GM18951 (cell line): ENCODE results near the gene APOL2.
"Not testable (repeated sequence)": the region's sequence is repeated elsewhere in the genome, so short reads cannot be mapped to it uniquely, and the experiment has no call there.

Experiments
- POLR2A ChIP-seq: IDR thresholded peaks from 4 replicates; pipeline ENCODE4 v1.6.1; 2011; ENCODE audit warnings: mild to moderate bottlenecking; ENCODE audit not compliant: insufficient read length, insufficient read depth; ENCODE audit errors: extremely low read depth
- in situ Hi-C: fragments of 300-500 bp; cut with MboI; formaldehyde crosslinking; loops from one replicate; pipeline ENCODE4 v1.12.0; 2022; ENCODE audit warnings: low sequenced_read_pairs, mixed read lengths, inconsistent platforms; ENCODE audit not compliant: unreplicated experiment

Gene APOL2

DNA sequence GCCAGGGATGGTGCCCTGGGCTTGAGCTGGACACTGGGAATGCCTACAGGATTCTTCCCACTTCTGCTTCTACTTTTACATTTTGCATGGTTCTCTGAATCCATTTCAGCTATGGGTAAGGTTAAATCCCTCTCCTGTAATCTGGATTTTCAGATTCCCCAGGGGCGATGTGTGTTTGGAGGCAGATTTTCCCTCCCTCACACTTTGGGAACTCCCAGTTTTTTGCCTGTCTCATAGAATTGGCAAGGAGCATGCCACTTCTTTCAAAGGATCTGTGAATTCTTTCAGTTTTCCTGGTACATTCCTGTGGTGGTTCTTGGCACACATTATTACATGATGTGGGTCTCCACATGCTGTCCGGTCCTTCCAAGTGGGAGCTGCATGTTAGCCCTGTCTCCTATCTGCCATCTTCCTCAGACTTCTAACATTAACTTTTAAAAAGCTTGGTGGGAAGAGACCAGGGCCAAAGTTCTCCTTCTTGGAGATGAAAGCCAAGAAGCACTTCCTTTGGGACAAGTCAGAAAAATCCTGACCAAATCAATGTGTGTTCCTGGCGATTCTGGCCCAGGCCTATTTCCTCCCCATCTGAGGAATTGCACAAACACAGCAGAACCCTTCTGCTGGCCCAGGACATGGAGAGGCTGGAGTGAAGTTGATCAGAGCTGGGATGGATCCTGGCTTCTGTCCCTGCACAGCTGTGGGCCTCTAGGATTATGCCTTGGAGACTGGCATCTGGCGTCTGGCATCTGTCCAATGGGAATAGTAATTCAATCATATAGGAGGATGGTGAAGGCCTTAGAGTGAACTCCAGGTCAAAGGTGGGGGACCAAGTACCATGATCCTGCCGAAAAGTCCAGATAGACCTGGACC is 5.4 kb upstream of the APOL2 start:
- TF ChIP-seq POLR2A = no peak
- in situ Hi-C loops = no loop called here

DNA sequence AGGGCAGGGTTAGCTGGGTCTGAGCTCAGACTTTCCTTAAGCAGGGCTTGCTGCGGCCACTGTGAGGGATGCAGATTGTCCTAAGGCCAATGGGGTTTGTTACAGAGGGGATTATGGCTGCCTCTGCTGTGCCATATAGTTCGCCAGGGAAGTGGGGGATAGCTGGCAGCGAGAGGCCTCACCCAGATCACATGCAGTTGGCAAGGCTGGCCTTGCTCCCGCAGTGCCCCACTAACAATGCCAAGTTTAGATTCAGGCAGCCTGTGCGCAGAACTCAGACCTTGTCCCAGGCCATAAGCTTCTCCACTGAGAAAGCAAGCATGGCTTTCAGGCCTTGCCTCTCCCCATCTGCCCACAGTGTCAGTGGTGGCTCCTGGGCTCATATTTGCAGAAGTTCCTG is 4.7 kb upstream of the APOL2 start:
- no peak for TF ChIP-seq POLR2A
- in situ Hi-C loops = no loop called here

DNA sequence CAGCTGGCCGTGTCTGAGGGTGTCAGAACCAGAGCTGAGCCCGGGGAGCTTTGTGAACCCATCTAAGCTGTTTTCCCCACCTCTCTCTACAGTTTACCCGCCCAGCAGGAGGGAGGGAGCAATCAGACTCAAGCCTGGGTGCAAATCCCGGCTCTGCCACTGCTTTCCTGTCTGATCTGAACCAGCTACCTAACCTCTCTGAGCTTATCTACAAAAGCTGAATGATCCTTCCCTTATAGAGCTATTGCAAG is 252 bp downstream of the APOL2 start:
- in situ Hi-C loops = no loop called here
- no peak for TF ChIP-seq POLR2A

DNA sequence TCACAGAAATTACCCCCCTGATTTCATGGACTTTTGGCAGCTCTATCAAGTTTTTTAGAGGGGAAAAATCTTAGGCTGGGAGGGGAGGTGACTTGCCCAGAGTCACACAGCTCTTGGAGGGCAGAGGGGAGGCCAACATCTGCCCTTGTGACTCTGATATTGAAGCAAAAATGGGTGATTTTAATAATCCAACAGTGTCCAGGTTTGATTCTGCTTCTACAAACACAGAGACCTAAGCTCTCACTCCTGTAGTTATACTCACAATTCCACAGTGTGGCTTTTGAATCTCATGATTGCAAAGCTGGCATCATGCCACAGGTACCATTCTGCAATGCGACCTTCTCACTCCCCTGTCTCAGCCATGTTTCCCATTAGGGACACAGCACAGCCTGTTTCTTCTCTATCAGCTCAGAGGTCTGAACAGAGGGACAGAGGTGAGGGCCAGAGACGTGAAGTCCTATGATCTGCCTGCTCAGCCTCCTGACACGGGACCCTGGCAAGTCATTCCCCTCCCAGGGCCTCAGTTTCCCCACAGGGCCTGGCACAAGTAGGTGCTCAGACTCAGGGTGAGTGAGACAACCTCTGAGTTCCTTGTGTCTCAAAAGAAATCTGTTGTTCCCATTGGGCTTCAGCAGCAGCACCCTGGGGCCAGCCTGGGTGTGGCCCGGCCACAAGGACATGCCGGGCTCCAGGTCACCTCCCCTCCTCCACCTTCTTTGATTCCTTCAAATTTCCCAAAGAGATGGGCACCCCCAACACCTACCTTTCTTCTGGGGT is 766 bp downstream of the APOL2 start:
- no peak for TF ChIP-seq POLR2A
- in situ Hi-C loops = no loop called here

DNA sequence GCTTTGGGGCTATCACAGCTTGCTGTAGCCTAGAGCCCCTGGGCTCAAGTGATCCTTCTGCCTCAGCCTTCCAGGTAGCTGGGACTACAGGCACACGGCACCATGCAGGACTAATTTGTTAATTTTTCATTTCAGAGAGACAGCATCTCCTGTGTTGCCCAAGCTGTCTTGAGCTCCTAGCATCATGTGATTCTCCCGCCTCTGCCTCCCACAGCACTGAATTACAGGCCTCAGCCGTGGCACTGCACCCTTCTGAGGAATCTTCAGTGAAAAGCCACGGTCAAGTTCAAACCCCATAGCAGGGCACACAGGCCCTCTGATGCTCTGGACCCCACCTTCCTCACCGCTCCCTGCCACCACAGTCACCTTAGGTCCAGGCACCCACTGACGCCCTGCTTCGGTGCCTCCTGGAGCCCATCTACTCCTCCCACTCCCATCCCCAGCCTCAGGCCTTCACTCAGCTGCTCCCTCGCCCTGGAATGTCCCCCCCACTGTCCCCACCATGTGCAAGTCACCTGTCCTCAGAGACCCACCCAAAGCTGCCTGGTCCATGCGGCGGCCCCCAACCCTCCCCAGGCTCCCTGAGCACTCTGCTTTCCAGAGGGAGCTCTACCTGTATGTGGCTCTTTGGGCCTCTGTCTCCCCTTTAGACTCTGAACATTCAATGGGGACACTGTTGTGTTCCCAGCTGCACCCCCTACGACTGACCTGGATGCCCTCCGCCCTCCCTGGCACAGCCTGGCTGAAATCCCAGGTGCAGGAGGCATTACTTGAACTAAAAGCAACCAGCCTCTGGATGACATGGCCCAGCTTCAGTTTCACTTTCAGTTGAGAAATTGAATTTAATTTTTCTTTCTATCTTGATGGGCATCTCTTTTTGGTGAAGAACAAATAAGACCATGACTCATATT is 1.6 kb downstream of the APOL2 start:
- TF ChIP-seq POLR2A = no peak
- in situ Hi-C loops = no loop called here

DNA sequence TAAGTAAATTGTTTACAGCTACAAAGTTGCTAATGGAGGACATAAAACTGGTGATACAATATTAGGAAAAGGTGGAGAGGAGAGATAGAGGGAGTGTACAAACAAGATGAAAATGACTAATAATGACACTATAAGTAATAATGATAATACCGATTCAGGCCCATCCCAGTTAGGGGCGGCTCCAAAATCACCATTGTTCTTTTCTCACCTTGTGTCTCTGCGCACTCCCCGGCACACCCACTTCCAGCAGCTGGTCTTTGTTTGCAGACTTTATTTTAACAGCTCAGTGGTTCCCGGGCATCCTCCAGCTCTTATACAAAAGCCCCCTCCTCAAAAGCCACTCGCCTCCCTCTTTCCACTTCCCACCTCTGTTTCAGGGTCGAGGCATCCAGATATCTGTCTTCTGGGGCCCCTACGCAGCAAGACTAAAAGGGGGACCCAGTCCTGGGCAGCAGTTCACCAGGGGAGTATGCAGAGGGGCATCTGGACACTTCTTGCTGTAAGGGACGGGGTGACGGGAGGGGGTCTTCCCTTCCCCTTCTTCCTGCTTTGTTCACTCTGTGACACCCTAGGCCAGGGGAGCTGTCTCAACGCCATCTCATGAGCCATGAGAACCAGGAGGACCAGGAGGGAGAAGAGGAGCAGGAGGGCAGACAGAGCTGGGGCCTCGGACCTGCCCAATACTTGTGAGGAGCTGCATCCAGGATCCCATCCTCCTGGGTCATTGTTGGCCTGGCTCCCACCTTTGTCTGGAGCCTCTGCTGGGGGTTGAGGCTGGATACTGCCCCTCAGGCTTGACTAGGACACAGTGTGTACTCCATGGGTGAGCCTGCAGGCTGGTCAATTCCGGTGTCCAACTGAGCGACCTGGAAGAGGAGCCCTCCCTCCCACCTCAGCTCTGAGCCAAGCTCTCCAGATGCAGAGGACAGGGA is 2.7 kb downstream of the APOL2 start:
- no peak for TF ChIP-seq POLR2A
- in situ Hi-C loops = no loop called here

DNA sequence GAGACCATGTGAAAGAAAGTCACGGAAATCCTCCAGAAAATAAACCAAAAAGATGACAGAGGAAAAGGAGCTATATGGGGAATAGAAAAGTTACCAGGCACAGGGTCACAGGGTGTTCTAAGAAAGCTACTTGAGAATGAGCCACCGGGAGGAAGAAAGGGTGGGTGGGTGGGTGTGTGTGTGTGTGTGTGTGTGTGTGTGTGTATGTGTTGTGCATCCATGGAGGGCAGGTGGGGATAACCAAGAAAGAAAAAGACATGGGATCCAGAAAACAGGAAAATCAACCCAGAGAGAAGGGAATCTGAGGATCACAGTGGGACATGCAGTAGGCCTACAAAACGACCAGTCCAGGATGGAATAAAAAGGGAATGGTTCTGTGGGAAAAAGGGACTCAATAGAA is 3.7 kb downstream of the APOL2 start:
- no peak for TF ChIP-seq POLR2A
- in situ Hi-C loops = no loop called here

DNA sequence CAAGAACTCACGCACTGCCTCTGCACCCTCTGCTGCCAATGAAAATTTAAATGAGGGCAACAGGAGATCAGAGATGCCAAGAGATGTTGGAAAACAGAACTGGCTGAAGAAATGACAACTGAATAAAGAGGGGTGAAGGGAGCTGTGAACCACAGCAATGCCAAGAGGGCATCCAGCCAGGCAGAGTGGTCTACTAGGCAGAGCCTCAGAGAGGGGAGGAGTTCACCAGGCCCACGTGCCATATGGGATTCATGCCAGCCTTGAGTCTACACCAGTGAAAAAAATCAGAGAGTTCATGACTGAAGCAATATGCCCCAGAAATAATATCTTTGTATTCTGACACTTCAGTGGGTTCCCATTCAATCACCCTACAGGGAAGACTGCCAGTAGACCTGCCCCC is 4.4 kb downstream of the APOL2 start:
- in situ Hi-C loops = no loop called here
- no peak for TF ChIP-seq POLR2A

DNA sequence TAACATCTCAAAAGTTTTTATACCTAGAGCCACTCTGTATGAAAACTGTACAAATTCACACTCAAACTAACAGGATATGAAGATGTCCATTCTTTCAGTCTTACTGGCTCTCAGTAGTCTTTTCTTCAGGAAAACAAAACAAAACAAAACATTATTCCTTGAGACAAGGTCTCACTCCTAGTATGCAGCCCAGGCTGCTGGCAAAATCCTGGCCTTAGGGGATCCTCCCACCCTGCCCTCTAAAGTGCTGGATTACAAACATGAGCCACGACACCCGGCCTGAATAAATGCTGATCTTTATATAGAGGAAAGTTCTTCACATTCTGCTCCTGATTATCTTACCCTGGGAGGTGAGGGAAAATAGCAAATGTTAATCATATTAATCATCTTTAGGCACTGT is 5.1 kb downstream of the APOL2 start:
- in situ Hi-C loops = no loop called here
- no peak for TF ChIP-seq POLR2A

DNA sequence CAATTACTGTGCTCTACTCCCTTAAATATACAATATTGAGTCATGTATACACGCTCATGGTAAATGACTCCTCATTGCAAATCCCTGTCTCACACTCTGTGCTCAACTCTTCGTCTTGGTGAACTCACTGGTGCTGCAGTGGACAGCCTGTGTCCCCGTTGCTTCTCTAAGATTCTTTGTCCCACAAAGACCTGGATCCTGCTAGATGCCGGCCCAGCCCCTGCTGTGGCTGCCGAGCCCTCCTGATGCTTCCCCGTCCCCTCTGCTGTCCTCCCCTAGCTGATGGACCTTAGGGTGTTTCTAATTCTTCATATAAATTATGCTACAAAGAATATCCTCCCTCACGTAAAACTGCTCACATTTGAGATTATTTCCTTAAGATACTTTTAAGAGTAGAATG is 5.5 kb downstream of the APOL2 start:
- no peak for TF ChIP-seq POLR2A
- in situ Hi-C loops = no loop called here

DNA sequence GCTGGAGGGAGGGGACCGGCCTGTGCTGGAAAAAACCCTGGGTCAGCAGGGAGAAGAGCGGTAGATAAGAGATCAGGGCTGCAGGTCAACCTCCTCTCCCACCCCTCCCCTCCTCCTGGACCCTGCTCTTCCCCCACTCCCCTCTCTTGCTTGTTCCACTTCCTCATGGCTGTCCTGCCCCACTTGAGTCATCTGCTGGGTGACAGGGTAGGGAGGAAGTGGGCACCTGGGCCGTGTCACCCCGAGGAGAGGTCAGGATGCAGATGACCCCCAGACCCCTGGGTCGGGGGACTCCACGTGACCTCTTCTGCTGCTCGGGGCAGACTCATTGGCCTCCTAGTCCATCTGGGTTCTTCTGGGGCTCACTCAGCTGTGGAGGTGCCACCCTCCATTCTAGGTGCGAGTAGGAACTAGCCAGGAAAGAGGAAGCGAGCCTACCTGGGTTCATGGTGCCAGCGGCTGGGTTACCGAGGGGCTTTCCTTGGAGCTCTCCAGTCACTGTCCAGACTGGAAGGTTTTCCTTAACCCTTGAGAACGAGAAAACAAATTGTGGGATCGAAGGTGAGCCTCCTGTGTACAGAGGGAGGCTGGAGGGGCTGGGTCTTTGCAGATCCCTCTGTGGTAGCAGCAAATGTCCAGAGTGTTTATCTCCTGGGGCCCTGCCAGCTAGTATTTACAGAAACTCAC is 6.5 kb downstream of the APOL2 start:
- in situ Hi-C loops = no loop called here
- peak; percentile 14 for TF ChIP-seq POLR2A

DNA sequence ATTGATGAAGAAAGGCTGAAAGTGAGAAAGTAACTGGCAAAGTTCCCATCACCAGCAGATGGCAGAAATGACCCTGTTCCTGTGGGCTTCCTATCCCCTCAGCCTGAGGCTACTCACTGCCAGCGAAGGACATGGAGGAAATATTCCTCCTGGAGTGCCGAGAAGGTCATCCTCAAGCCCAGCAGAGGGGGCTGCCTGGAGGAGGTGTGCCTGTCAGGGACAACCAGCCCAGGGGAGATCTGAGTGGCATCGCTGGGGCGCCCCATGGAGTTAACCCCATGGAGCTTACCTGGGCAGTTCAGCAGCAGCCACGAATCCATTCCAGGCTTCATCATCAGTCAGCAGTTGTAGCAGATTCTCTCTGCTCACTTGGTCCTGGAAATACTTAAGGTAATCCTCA is 8.3 kb downstream of the APOL2 start:
- in situ Hi-C loops = not testable (repeated sequence)

DNA sequence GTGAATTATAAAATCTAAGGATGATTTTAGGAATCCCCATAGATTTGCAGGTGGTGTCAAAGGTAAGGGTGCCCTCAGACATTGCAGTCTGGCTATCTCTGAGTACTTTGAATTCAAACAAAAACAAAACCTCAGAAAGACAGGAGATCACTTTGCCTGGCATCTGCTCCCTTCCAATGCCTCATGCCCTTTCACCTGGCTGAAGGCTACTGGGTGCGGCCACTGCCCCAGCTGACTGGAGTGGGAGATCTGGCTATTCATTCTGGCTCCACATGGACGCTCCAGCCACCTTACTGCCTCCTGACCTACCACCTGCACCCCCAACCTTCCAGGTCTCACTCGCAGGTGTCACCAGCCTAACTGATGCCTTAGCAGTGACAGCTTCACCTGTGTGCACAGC is 9.7 kb downstream of the APOL2 start:
- in situ Hi-C loops = not testable (repeated sequence)
